ENCODE results near the gene FBXO7.

FBXO7 gene

GRCh38 chr22:32486656-32487390 lies 12.2 kb downstream of the FBXO7 start:
- H3K27ac ChIP-seq (ENCODE audit: poor library complexity, severe bottlenecking), result no peak overlapping the region
- TF ChIP-seq CTCF (IDR thresholded peaks at IDR 0.05; ENCODE audit: poor library complexity, severe bottlenecking), result no peak
- DNase-seq (ENCODE audit: low spot score) (no peak), ATAC-seq (ENCODE audit: low read depth) (no peak)
- peaks cover 14% of the 10 kb centered on the region for H3K4me1 ChIP-seq (ENCODE audit: insufficient read depth, poor library complexity, severe bottlenecking)
- no peaks in the 10 kb centered on the region for H3K27me3 ChIP-seq (ENCODE audit: insufficient read depth, poor library complexity, severe bottlenecking)
- peaks cover 86% of the 10 kb centered on the region for H3K36me3 ChIP-seq (ENCODE audit: low read depth)
- no peaks in the 10 kb centered on the region for H3K9me3 ChIP-seq (ENCODE audit: severe bottlenecking)
- H3K4me3 ChIP-seq (ENCODE audit: severe bottlenecking), result no peak overlapping the region

- Histone ChIP-seq H3K9me3 (ENCODE audit: severe bottlenecking) (no peaks in the 10 kb centered on the region), H3K4me3 (ENCODE audit: severe bottlenecking) (no peak overlapping the region), H3K4me1 (ENCODE audit: insufficient read depth, poor library complexity, severe bottlenecking) (peaks cover 8% of the 10 kb centered on the region), H3K36me3 (ENCODE audit: low read depth) (peaks cover 89% of the 10 kb centered on the region), H3K27me3 (ENCODE audit: insufficient read depth, poor library complexity, severe bottlenecking) (no peaks in the 10 kb centered on the region), H3K27ac (ENCODE audit: poor library complexity, severe bottlenecking) (no peak overlapping the region)
- ATAC-seq (ENCODE audit: low read depth), result no peak
- no peak for TF ChIP-seq CTCF (IDR thresholded peaks at IDR 0.05; ENCODE audit: poor library complexity, severe bottlenecking)
- no peak for DNase-seq (ENCODE audit: low spot score)
Observed at GRCh38 chr22:32487461-32487860, 12.8 kb downstream of the FBXO7 start.

- no peak for ATAC-seq (ENCODE audit: low read depth)
- no peaks in the 10 kb centered on the region for H3K4me1 ChIP-seq (ENCODE audit: insufficient read depth, poor library complexity, severe bottlenecking)
- H3K27ac ChIP-seq (ENCODE audit: poor library complexity, severe bottlenecking), result no peak overlapping the region
- no peak overlapping the region for H3K4me3 ChIP-seq (ENCODE audit: severe bottlenecking)
- DNase-seq (ENCODE audit: low spot score), result no peak
- TF ChIP-seq CTCF (IDR thresholded peaks at IDR 0.05; ENCODE audit: poor library complexity, severe bottlenecking), result no peak
- H3K27me3 ChIP-seq (ENCODE audit: insufficient read depth, poor library complexity, severe bottlenecking), result no peaks in the 10 kb centered on the region
- no peaks in the 10 kb centered on the region for H3K9me3 ChIP-seq (ENCODE audit: severe bottlenecking)
- H3K36me3 ChIP-seq (ENCODE audit: low read depth), result peaks cover 100% of the 10 kb centered on the region
Observed at GRCh38 chr22:32489377-32489776, 14.8 kb downstream of the FBXO7 start.

GRCh38 chr22:32490279-32490678 lies 15.7 kb downstream of the FBXO7 start:
- peaks cover 100% of the 10 kb centered on the region for H3K36me3 ChIP-seq (ENCODE audit: low read depth)

More at GRCh38 chr22:32490279-32490678, 15.7 kb downstream of the FBXO7 start:
- no peak for DNase-seq (ENCODE audit: low spot score)
- no peaks in the 10 kb centered on the region for H3K27me3 ChIP-seq (ENCODE audit: insufficient read depth, poor library complexity, severe bottlenecking)
- no peak overlapping the region for H3K27ac ChIP-seq (ENCODE audit: poor library complexity, severe bottlenecking)
- TF ChIP-seq CTCF (IDR thresholded peaks at IDR 0.05; ENCODE audit: poor library complexity, severe bottlenecking), result no peak
- no peak for ATAC-seq (ENCODE audit: low read depth)
- H3K4me1 ChIP-seq (ENCODE audit: insufficient read depth, poor library complexity, severe bottlenecking), result no peaks in the 10 kb centered on the region
- no peaks in the 10 kb centered on the region for H3K9me3 ChIP-seq (ENCODE audit: severe bottlenecking)
- no peak overlapping the region for H3K4me3 ChIP-seq (ENCODE audit: severe bottlenecking)
